GM21367 (cell line): ENCODE data around the gene CCDC154.

Experiments
- ATAC-seq: cut with Tn5 transposase; IDR thresholded peaks from one replicate; pipeline ENCODE4 v1.9.1; 2021; ENCODE audit not compliant: unreplicated experiment

Gene CCDC154

DNA sequence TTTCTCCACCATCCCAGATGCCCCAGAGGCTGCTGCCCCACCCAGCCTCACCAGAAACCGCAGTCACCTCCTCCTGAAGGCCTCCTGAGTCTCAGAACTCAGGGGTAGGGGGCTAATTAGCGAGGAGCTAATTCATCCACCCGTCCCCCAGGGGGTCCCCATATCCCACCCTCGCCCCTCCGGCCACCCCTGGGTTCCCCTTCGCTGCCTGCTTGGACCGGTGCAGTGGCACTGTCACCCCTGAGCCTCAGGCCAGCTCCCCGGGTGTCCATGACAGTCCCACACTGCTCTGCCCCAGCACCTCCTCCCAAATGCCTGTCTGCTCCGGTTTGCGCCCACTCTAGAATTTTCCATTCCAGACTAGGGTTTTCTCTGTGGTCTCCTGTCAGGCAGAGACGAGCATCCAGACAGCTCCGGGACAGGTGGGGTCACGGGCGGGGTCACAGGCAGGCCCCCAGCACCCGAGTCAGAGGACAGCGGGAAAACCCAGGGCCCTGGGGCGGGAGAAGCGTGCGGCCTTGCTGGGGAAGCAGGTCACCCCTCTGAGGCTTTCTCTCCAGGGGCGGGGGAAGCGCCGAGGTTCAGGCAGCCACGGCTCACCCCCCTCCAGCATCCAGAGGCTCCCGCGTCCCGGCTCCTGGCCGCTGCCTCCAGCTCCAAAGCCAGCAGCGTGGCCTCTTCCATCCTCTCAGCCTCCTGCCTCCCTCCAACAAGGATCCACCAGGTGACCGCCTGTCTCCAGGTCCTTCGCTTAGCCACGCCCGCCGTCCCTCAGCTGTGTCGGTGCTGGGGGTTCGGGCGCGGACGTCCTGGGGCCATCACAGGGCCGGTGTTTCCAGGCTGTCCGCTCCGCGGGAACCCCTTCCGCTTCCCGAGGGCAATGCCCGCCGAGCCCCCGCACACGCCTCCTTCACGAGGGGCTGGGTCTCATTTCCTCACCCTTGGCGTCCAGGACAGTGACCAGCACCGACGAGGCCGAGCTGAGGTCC is 16.6 kb downstream of the CCDC154 start:
- no peak for ATAC-seq

DNA sequence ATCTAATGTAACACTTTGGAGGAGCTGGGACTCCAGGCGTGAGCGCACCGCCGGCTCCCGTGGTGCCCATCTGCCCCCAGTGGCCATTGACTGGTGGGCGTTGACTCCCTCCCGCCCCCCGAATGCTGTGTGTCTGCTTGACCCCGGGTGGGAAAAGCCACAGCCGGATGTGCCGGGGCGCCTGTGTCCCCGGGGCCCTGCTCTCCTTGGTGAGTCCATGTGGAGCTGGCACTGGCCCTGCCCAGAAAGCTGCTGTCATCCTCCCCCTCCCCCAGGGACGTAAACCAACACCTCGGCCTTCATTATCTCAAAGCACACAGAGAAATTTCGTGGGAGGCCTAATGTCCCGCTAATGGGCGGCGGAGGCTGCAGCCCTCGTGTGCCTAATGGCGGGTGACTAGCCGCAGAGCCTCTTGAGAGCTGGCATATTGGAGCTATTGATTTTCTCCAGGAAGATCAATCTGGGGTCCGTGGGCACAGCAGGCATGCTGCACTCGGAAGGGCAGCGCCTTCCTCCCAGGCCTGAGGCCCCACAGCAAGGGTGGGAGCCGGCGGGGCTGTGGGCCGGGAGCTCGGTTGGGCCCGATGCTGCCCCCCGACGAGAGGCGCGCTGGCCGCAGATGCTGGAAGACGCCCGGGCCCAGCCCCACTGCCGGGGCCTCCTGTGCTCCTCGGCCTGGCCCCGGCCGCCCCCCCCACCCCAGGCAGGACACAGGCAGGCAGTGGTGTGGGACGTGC is 17.5 kb downstream of the CCDC154 start:
- no peak for ATAC-seq

DNA sequence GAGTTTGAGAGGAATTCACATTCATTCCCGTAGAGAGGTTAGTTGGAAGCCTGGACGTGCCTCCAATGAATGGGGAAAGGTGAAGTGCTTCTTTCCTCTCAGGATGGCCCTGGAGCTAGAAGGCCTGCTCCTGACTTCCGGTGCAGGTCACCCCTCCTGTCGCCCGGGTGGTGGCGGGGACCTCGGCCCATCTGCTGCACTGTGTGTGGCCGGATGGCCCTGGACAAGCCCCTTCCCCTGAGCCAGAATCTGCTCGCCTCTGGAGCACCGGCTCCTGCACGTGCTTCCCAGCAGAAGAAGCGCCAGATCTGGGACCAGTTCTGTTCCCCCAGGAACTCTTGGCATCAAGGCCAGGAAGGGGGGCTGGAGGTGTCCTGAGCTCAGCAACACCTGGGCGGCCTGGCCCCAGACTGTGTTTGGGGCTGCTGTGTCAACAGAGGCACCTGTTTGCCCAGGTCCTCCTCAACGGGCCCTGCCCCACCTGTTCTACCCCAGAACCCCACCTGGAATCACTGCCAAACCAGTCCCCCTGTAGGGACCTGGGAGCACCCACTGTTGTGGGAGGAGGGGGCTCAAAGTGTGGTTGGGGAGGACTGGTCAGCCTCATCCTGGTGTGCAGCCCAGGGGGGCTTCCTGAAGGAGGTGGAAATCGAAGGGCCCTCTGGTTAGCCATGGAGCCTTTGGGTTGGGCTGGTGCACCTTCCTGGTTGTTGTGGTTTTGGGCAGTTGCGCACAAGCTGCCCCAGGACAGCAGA is 18.6 kb downstream of the CCDC154 start:
- ATAC-seq, result no peak

DNA sequence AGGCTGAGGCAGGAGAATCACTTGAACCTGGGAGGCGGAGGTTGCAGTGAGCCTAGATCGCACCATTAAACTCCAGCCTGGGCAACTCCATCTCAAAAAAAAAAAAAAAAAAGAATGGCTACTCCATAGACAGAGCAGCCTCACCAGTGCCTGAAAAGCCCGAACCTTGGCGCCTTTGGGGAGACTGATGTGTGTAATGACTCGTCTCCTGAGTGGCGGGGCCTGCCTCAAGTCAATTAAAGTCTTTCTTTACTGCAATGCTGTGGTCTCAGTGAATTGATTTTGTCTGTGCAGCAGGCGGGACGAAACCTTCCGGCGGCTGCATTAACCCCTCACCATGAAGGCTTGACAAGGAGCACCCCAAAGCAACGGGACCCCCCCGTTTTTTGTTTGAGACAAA is 20.3 kb downstream of the CCDC154 start:
- ATAC-seq, result no peak

DNA sequence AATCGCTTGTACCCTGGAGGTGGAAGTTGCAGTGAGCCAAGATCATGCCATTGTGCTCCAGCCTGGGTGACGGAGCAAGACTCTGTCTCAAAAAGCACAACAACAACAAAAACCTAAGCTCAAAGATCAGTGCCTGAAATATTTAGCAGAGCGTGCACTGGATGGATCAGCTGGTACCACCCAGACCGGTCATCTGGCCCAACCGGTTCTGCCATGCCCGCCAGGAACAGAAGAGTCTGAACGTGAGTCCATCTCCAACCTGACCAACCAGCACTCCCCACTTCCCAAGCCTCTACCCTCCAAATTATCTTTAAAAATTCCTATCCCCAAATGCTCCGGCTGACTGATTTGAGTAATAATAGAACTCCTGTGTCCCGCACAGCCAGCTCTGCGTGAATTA is 22.3 kb downstream of the CCDC154 start:
- ATAC-seq, result no peak

DNA sequence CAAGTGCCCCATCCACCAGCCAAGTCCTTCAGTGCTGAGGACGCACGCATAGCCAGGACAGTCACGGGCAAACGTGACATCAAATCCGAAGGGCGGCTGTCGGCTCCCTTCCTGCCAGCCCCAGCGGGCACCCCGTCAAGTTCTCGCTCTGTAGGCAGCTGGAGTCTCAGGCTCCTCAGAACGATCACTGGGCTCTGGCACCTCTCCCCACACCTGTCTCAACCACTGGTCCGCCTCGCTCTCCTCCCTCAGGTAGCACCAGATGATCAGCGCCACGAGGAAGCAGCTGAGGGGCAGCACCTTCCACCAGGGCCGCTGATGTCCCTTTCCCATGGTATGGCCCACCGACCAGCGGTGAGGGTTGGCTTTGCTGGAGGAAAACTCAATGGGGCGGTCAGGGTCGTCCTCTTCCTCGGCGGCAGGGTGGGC is 24.2 kb downstream of the CCDC154 start:
- peak; percentile 10 for ATAC-seq

DNA sequence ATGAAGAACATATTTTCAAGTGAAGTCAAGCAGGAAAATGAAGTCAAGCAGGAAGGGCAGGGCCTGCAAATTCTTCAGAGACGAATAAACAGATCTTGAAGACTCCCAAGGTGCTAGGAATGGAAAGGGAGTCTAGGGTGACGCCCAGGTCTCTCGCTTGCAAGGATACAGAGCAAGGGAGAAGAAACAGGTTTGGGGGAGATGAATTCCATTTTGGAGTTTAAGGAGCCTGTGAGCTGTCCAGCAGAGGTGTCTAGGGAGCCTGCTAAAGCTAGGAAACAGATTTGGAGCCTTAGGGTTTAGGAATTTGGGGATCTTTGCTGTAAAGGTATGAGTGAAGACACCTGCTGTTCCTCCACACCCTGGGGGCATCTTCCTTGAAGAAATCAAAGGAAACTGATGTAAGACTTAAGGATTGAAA is 27.8 kb downstream of the CCDC154 start:
- ATAC-seq, result no peak

DNA sequence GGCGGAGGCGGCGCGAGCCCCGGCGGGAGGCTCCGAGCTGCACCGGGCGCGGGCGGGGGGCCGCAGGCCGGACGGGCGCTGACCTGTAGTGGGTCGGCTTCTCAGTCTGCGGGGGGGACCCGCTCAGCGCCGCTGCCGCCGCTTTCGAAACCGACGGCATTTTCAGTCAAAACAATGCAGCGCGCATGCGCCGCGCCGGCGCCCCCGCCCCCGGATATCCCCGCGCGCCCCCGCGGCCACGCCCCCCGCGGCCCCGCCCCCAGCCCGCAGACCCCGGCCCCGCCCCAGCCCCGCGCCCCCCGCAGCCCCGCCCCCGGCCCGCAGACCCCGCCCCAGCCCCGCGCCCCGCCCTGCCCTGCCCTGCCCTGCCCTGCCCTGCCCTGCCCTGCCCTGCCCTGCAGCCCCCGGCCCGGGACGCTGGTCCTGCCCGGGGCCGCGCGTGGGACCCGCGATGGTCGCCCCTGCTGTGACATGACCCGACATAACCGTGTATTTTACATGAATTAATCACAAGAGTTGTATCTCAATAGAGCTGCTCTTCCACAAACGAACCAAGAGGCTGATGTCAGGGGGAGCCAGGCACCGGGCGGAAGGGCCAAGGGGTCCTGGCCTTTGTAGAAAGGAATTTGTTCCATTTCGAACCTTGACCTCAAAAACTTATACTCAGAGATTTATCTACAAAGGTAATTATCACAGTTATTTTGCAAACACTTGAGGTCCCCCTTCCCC is 29.7 kb downstream of the CCDC154 start, which contains the start of gene UNKL:
TSS of gene UNKL (minus strand) at position 173 of the 729 bp plus-strand sequence. CDS start at position 160, 13 bp downstream.
- ATAC-seq, result no peak

DNA sequence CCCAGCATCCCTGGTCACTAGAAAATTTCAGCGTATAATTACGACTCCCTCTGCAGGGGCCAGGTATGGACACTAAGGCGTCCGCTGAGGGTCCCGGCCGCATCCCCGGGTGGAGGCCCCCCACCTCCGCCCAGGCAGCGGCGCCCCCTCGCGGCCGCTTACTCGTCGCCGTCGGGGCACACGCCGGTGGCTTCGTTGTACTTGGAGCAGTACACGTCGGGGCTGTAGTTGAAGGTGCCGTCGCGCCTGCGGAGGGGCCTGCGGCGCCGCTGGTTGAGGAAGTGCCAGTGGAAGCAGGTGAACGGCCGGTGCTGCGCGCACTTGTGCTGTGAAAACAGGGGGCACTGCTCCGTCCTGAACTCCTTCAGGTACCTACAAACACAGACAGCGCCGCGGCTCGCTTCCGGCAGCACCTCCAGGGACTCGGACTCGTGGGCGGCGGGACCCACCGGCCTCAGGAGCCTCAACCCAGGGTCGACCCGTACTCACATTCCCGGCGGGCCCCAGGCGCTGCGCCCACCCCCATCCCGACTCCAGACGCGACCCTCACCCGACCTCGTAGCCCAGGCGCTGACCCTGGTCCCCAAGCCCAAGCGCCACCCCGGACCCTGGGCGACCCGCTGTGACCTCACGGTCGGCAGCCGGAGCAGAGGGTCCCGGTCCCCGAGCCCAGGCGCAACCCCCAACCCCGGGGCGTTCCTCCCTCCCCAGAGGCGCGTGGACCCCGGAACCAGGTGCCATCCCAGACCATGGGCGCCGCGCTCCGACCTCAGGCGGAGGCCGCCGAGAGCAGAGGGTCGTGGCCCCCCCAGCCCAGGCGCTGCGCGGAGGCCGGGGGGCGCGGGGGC is 30.4 kb downstream of the CCDC154 start:
- no peak for ATAC-seq

DNA sequence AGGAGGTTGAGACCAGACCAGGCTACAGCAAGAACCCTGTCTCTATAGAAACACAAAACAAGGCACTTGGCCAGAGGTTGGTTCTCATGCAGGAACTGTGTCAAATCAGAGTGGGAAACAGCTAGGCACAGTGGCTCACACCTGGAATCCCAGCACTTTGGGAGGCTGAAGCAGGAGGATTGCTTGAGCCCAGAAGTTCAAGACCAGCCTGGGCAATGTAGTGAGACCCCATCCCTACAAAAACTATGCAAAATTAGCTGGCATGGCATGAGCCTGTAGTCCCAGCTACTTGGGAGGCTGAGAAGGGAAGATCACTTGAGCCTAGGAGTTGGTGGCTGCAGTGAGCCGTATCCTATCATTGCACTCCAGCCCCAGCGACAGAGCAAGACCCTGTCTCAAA is 31.5 kb downstream of the CCDC154 start:
- ATAC-seq, result no peak

DNA sequence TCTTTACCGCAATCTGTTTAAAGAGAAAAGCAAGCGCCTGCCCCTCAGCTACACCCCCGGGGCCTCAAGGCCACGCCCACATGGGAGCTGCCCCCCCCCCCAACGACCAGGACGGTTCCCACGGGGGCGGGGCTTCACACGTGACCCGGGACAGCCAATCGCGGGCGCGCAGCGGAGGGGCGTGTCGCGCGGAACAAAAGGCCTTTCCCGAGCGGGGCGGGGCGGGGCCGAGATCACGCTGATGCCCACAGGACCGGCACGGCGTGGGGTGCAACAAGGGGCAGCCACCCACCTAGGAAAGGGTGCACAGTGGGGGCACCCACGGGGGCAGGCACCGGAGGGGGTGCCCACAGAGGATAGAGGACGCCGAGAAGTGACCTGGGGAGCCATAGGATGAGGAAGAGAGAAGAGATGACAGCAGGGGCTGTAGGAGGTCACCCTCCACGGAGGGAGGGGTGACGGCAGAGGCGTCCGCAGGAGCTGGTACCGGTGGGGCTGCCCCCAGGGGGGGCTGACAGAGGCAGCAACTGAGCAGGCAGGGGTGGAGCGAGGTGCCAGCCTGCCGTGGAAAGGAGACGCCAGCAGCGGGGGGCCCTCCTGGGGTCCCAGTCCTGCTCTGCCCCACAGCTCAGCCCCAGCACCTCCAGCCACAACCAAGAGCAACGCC is 36.1 kb downstream of the CCDC154 start:
- peak; percentile 65 for ATAC-seq

DNA sequence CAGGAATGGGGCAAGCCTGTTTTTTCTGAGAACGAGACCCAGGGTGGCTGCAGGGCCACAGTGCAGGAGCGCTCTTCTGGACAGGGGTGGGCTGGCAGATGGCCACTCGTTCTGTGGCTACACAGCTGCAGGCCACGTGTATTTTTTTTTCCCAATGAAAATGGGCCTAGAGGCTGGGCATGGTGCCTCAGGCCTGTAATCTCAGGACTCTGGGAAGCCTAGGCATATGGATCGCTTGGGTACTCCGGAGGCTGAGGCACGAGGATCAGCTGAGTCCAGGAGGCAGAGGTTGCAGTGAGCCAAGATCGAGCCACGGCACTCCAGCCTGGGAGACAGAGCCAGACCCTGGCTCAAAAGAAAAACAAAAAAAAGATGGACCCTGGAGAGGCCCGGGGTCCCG is 36.6 kb downstream of the CCDC154 start:
- no peak for ATAC-seq

DNA sequence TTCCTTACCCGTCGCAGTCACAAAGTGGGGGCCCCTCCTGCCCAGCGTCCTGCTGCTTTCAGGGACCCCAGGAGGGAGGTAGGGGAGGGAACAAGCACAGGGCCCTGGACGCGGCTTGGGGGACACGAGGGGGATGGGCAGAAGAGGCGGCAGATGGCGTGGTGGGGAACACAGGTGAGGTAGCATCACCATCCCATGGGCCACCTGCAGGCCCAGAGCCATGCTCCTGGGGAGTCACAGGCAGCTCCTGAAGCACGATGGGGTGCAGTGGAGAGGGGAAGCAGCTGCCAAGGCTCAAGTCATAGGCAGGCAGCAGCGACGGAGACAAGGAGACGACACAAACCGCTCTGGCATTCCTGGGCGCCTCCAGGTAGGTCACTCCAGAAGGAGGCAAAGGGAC is 40.6 kb downstream of the CCDC154 start:
- ATAC-seq, result no peak

DNA sequence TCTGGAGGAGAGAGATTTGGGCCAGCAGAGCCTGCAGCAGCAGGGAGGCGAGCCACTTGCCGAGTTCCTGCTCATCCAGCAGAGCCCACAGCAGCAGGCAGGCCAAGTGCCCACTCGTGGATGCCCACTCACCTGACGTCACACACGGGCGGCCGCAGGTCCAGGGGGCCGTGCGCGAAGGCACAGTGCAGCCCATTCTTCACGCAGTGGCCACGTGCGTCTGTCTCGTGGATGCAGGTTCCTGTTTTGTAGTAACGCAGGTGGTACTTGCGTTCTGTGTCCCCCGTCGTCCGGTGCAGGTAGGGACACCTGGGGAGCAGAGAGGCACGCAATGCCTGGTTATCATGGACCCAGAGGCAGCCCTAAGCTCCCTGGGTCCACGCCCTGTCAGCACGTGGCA is 41.3 kb downstream of the CCDC154 start:
- ATAC-seq, result no peak

DNA sequence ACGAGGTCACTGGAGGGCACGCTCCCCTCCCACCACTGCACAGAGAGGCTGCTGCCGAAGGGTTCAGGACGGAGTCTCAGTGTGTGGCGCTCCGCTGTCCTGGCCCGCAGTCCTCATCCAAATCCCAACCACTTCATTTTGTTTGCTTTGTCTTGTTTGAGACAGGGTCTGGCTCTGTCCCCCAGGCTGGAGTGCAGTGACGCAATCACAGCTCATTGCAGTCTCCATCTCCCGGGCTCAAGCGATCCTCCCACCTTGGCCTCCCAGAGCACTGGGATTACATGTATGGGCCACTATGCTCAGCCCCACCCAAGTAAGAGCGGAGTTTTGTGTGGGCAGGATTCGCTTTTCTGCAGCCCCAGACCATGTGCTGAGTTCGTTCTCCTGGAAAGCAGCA is 42.6 kb downstream of the CCDC154 start:
- no peak for ATAC-seq

DNA sequence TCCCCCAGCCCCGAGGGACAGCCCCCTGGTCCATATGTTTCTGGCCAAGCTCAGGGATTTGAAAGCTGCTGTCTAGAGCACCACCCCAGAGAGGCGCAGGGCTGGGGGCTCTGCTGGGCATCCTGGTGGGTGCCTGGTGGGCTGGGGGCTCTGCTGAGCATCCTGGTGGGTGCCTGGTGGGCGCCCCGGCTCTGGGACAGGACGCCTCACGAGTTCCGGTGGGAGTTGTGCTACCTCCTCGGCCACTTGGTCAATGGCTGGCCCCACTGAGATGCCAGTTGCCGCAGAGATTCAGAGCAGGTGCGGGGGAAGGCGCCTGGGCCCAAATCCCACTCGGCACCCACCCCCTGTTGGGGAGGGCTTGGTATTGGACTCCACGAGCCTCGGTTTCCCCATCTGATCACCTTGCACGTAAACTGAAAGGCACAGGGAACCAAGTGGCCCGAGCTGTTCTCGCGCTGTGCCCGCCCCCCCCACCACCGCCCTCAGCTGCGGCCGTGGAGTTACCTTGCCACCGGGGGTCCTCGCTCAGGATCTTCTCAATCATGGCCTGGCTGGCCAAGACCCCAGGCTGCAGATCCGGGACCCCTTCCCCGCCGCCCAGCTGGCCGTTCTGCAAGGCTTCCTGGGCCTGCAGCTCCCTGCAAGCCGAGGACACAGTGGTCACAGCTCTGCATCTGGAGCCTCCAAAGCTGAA is 43.1 kb downstream of the CCDC154 start:
- ATAC-seq, result no peak

DNA sequence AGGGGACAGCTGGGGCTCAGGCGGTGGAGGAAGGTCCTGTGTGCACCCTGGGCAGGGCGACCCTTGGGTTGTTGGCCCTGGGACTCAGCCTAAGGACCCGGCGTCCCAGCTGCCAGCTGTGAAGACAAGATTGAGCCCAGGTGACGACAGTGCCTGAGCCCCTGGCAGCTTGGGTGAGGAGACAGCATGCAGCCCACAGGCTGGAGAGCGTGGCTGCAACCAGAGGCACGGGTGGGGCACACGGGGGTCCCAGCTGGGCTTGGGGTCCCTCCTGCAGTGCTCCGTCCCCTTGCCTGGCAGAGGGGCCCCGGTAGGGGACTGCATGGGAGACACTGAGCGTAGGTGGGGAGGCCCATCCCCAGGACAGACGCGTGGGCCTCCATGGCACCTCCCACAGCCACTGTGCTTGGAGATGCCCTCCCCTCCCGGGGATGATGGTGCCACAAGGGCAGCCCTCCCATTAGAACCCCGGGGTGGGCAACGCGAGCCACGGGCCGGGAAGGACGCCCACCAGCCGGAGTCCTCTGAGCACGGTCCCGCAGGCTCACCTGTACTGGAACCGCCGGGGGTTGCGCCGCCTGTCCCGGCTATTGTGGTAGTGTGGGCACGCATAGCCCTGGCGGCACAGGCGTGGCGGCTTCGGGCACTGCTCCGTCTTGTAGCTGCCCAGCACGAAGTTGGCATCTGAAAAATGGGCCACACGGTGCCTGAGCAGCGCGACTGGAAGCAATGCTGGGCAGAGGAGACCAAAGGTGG is 45.4 kb downstream of the CCDC154 start:
- no peak for ATAC-seq

DNA sequence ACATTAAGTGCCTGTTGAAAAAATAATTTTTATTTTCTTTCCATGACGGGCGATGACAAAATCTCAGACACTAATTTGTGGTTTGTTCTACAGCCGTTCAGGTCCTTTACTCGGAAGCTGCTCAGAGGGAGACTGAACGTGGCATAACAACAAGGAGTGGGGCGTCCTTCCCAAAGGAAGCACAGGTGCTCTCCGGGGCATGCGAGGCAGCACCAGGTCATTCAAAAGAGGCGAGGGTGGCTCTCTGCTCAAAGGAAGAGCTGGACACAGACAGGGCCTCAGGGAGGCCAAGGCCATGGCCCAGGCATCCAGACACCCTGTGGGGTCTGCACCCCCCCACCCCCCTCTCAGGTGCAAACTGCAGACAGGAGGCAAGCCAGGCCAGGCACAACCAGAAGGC is 46.0 kb downstream of the CCDC154 start:
- no peak for ATAC-seq
